RCC 7860 (cell line): ENCODE results near the gene ME1.
"Not testable (repeated sequence)": the region's sequence is repeated elsewhere in the genome, so short reads cannot be mapped to it uniquely, and the experiment has no call there.

Experiments
- DNase-seq: peaks from one replicate; pipeline ENCODE4 v3.0.0-alpha.2; 2015; ENCODE audit warnings: low spot score
- FAIRE-seq: peaks from 2 replicates; lab custom pipeline; 2012; peaks lifted over from hg19 to GRCh38; lab: Jason Lieb, UNC

The ME1 gene

DNA sequence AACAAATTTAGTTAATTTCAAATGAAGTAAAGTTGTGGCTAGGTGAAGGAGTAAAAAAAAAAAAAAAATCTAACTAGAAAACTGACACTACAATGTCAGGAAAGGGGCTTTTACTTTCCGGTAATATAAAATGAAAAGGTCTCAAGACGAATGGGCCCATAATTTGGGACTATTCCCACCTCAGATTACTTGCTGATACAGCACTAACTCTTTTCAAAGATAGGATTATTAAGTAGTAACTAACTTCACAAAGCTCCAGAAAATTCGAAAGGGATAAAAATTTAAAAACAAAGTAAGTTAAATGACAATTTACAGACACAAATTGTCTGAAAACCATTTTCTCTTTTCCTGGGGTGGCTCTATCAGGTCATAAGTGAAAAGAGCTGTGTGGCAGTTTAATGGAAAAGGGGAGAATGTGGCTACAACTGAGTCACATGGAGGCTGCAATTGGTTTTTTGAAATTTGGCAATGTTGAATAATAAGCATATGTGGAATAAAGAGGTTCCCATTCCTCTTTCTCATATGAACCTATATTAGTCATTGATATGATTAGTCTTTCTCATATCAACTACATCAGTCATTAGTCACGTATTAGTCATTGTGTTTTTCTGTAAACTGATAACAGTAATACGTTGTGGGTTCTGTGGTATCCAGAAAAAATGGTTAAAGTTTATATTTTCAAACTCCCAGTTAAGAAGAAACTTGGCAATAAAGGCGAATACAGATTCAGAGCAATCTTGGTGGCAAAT is 159.7 kb downstream of the ME1 start:
- DNase-seq (peak; percentile 53), FAIRE-seq (peak; percentile 85)

DNA sequence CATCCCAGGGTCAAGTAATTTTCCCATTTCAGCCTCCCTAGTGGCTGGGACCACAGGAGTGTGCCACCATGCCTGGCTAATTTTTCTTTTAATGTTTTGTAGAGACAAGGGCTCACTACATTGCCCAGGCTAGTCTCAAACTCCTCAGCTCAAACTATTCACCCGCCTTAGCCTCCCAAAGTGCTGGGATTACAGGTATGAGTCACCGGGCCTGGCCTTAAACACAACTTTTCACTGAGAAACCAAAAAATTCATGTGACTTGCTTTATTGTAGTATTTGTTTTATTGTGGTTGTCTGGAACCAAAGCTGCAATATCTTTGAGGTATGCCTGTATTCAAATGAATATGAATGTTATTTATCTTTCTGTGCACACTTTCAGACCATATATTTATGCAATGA is 165.5 kb downstream of the ME1 start:
- no peak for FAIRE-seq

DNA sequence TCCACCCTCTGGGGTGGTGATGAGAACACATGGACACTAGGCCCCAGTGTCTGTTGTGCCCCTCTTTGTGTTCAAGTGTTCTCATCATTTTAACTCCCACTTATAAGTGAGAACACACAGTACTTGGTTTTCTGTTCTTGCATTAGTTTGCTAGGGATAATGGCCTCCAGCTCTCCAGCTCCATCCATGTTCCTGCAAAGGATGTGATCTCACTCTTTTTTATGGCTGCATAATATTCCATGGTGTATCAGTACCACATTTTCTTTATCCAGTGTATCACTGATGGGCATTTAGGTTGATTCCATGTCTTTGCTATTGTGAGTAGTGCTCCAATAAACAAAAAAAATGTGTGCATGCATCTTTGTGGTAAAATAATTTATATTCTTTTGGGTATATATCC is 170.3 kb downstream of the ME1 start:
- FAIRE-seq: no peak
- no peak for DNase-seq

More for the DNA sequence above, 165.5 kb downstream of the ME1 start:
- DNase-seq: no peak

DNA sequence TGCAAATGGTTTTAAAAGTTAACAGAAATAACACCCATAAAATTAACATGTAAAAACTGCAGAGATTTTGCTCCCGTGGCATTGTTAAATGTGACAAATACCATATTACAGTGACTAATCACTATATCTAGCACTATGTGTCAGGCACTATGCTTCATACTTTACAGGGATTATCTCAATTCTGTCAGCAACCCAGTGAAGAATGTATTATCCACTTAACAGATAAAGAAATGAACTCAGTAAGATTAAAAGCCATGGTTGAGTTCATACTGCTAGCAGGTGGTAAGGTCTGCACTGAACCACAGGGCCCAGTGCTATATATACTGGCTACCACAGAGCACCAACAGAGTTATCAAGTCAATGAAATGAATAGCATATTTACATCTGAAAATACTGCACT is 172.3 kb downstream of the ME1 start:
- DNase-seq (no peak), FAIRE-seq (no peak)

DNA sequence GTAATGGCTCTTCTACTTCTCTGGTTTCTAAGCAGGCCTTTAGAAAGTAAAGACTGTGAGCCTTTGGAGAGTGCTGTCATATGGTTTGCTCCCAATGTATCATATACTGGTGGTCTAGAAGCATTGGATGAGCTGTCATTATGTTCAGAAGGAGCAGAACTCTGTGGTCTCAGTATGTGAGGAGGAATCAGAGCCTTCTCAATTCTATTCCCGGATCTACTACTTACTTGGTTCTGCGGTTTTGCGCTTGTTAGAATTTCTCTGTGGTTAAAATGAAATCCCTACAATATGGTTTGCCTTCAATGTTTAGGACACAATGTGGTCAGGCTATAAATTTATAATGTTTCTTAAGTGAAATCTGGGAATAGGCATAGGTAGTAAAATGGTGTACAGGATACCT is 173.1 kb downstream of the ME1 start:
- DNase-seq: no peak
- FAIRE-seq: no peak

DNA sequence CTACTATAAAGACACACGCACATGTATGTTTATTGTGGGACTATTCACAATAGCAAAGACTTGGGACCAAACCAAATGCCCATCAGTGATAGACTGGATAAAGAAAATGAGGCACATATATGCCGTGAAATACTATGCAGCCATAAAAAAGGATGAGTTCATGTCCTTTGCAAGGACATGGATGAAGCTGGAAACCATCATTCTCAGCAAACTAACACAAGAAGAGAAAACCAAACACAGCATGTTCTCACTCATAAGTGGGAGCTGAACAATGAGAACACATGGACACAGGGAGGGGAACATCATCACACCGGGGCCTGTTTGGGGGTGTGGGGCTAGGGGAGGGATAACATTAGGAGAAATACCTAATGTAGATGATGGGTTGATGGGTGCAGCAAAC is 174.1 kb downstream of the ME1 start:
- DNase-seq, FAIRE-seq: not testable (repeated sequence)

DNA sequence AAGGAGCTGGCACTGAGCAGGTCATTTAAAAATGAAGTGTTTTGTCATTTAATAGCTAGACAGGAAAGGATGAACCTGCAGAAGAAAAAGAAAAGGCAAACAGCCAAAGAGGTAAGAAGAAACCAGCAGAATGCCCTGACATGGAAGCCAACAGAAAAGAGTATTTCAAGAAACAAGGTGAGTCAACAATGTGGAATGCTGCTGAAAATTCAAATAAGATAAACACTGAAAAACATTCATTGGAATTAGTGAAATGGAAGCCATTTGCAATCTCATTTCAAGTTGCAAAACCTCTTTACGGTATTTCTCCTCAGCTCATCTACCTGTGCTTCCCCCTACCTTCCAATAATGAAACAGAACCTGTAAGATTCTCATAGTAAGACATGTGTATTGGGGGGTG is 178.1 kb downstream of the ME1 start:
- FAIRE-seq: no peak
- DNase-seq: no peak

DNA sequence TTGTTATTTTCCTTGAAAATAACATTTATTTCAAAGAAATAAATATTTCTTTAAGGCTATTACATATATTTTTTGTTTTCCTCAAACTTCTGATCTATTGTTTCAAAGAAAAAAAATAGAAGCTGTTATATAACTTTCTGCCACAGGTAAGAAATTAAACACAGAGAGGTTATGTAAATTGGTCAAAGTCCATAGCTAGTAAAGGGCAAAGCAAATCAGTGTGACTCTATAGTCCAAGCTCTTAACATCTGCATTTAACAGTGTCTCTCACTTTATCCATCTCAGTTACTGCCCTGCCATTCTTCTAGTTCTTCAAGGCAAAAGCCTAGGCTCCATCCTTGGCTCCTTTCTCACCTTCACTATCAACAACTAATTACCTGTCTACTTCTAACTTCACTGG is 180.6 kb downstream of the ME1 start:
- FAIRE-seq: no peak
- DNase-seq: no peak

DNA sequence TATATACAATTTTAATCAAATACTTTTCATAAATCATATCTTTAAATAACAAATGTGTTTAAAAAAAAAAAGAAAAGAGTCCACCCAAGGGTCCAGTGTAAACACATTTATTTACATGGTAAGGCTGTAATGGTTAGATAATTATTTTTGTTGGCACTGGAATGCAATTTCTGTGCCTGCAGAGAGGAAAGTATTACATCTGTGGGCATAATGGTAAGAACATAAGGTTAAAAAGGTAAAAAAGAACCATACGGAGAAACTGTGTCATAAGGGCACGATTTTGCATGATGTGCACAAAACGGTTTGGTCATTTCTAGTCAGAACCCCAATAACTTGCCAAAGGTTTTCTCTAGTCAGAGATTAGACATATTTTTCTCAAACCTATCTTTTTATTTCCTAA is 183.4 kb downstream of the ME1 start:
- FAIRE-seq: no peak
- DNase-seq: no peak

DNA sequence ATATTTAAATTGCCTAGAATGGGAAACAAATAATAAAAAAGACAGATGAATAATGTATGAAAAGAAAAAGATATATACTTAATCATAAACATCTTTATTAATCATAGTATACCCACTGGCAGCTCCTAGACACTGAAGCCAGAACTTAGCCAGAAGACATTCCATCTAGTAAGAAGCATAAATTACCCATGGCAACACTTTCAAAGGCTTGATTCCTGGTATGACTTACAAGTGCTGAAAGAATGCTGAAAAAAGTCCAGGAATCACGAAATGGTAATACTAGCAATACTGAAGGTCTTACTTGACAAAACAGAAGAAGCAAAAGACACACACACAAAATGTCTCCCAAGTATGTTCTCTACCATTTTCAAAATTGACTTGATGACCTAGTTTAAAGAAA is 199.7 kb downstream of the ME1 start:
- no peak for FAIRE-seq
- DNase-seq: no peak

DNA sequence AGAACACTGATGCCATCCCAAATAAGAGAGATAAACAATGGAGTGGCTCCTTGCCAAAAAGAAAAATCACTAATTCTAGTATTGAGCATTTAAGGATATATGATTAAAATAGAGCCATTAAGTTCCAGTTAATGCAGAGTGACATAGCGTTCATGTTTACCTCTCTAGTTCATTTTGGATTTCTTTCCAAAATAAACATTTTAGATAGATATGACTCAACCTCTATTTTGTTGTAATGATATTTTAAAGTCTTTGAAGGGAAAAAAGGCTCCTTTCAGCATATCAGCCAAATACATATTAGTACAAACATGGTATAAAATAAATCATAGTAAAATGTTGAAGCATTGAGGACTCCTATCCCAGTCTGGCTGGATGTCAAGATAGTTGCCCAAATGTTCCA is 204.3 kb downstream of the ME1 start:
- no peak for DNase-seq
- no peak for FAIRE-seq

DNA sequence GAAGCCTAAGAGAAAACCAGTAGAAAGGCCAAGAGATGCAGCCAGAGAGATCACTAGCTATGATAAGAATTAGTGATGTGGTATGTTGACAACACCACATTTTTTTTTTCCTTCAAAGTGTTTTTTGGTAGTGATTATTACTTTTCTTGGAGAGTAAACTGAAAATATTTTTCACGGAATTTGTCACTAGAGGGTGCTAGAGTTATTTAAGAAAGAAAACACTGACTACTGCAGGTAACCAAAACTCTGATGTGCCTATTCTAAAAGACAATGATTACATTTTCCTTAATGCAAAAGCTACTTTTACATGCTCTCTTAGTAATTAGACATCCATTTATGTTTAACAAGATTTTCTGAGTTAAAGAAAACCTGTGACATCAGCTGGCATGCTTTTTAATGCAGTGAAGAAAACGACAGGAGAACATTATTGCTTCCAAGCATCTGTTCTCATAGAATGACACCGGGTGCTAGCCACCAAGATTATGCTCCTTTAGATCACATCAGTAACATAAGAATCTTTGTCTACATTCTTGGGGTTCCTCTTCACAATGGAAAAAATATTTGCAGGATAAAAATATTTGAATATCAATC is 208.9 kb downstream of the ME1 start:
- DNase-seq (no peak), FAIRE-seq (peak; percentile 49)

DNA sequence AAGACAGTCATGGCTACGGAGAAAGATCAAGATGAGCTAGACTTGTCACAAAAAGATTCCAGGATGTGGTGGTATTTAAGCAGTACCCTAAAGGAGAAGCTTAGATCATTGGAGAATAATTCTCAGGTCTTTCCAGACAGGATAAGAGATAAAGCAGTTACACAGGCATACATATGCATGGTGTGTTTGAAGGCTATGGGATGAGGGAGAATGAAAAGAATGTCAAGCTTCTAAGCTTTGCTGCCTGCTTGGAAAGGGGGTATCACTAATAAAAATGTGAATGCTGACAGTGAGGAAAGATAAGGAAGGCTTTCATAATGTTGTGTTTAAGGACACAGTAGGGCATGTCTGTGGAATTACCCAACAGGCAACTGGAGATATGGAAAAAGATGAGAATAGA is 209.6 kb downstream of the ME1 start:
- no peak for FAIRE-seq

DNA sequence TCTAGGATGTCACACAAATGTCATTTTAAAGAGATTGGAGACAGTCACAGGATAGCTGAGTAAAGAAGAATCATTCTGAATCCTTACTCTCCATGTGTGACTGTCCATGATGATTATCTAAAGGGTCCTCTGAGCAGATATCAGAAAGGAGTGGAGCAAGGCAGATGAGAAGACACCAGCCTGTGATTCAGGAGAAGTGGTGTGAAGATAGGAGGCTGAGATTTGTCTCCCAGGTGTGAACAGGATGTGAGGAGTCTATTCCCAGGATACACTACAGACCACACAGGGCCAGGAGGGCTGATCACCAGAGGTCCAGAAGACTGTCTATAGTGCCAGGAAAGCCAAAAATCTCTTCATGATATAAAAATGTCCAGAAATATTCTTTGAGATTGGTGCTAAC is 210.7 kb downstream of the ME1 start:
- no peak for FAIRE-seq
- no peak for DNase-seq

More for the DNA sequence above, 209.6 kb downstream of the ME1 start:
- DNase-seq: no peak

DNA sequence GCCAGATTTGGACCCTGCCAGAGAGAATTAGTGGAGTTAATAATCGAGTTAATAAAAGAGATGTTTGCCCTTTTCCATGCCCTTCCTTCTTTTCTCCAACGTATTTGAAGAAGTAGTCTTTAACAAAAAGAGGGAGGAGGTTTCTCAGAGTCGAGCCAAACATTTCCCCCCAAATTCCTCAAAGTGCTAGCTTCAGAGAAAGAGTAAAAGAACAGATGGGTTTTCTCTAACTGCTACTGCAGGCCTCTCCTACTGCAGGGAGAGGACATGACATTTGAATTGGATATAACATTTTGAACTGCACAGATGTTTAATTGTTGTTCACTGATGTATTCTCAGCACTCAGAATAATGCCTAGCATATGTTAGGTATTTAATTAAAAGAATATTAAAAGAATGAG is 212.2 kb downstream of the ME1 start:
- DNase-seq: no peak
- FAIRE-seq: no peak

DNA sequence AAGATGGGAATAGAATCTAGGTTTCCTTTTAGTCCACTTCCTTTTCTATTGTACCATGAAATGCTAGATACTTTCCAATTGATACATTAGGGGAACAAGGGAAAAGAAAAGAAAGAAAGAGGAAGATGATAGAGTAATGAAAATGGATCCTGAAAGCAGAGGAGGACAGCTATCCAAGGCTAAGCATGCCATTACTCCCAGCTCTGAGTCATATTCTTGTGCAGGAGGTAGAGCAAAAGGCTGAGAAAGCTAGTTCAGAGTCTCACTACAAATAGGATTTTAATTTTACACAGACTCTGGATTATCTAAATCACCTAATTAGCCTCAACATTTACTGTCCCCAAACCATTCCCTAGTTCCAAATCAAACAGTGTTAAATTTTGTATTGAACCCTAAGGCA is 214.0 kb downstream of the ME1 start:
- FAIRE-seq: no peak
- DNase-seq: no peak

DNA sequence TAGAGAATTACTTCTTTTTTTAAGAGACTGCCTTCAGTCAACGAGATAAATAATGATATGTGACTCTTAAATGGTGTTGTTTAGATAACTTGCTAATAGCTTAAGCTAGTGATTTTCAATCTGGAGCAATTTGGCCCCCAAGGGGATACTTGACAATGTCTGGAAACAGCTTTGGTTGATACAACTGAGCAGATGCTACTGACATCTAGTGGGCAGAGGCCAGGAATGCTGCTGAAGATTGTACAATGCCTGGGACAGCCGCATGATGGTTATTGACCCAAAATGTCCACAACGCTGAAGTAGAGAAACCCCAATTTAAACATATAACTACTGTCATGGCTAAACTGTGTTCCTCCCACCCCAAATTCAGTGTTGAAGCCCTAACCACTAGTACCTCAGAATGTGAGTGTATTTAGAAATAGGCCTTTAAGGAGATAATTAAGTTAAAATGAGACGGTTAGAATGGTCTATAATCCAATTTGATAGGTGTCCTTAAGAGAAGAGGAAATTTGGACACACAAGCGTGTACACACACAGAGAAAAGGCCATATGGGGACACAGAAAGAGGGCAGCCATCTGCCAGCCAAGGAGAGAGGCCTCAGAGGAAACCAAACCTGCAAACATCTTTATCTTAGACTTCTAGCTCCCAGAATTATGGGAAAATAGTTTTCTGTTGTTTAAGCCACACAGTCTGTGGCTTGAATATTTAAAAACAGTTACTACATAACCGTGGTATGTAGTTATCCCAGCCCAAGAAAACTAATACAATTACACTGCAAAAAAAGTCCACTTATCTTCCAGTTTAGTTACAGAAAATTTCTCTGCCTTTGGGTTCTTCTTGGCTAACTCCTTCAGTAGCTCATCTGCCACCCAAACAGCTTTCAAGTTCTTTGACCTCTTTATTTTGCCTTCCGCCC is 215.5 kb downstream of the ME1 start:
- FAIRE-seq: no peak
- DNase-seq: peak; percentile 33

DNA sequence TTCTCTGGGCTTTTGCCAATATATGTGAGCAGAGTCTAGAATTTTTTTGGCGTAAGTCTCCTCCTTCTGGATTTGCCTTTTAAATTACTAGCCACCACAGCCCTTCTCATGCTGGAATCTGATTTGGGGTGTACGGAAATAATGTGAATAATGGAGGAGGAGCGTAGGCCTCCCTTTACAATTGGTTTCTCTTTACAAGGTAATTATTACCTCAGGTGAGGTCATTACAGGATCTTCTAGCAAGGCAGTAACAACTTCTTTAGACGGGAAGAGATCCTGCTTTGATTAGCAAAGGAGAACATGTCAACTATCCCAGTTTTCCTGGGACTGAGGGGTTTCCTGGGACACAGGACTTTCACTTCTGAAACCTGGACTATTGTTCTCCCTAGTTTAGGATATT is 228.8 kb downstream of the ME1 start:
- FAIRE-seq: no peak
- no peak for DNase-seq

DNA sequence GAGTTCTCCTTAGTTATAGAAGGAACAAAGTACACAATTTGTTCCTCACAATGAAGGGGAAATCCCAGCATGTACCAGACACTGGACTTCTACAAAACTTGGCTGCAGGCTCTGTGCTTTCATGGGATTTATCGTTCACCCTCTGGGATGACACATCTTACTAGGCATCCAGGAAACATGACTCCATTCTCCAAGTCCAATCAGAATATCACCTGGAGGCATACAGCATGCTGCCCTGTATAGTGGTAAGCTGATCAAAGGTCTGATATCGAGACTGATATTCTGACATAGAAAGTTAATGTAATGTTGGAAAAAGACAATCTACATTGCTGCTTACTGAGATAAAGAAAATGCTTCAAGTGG is 231.0 kb downstream of the ME1 start:
- FAIRE-seq: no peak
- peak; percentile 58 for DNase-seq

DNA sequence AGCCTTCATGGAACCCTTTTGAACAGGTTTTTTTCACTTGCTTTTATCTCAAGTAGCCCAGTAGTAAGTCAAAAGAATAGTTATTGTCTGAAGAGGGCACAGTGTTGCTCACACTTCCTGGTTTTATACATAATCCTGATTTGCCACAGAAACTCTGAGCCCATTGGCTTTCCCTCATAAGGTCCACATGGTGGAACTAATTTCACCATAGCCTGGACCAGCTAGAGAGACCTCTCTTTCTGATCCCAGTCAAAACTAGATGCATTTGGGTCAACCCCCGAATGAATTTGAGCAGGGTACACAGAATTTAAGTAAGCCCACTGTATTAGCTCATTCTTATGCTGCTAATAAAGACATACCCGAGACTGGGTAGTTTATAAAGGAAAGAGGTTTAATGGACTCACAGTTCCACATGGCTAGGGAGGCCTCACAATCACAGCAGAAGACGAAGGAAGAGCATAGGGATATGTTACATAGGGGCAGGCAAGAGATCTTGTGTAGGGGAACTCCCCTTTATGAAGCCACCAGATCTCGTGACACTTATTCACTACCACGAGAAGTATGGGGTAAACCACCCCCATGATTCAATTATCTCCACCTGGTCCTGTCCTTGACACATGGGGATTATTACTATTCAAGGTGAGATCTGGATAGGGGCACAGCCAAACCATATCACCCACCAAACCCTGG is 231.5 kb downstream of the ME1 start:
- no peak for FAIRE-seq

DNA sequence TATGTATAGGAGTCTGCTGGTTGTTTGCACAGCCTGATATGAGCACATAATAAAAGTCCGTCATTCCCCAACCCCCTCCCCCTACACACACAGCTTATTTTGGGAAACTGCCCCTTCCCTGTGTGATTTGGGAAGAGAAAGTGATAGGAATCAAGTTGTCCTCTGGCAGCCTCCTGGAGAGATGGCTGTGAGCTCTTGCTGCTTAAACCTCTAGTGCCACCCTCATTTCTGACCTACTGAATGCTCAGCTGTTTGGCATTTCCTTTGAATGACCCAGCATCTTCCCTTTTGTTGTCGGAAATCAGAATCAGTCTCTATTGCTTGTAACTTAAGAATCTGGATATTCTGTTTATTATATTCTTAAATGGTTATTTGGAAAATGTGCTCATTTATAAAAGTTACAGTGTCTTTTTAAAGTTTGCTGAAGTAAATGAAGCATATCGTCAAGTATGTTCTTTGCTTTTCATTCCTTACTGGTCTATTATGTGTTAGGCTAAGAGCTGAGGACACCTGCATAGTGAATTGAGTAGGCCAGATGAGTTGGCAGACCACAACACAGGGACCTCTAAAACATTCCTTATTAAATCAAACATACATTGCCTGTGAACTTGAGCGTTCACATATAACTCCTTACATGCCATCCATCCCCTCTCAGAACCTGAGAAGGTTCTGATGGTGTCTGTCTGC is 232.2 kb downstream of the ME1 start:
- DNase-seq (no peak), FAIRE-seq (no peak)

More for the DNA sequence above, 231.5 kb downstream of the ME1 start:
- peak; percentile 19 for DNase-seq
